Osteocyte (in vitro differentiated cells): ENCODE results near the gene COL27A1. TPM values are rescaled to one million over a fixed set of nuclear protein-coding genes. Genes with fewer than 3 reads are reported as not detected.

ENCODE experiments used
- DNase-seq: peaks from one replicate; pipeline ENCODE4 v3.0.0; 2021; ENCODE audit warnings: mixed read lengths; ENCODE audit not compliant: unreplicated experiment; ENCODE audit errors: extremely low spot score
- H3K27ac Mint-ChIP-seq: one replicate; pipeline ENCODE4 v1.8.0; 2021; ENCODE audit warnings: mild to moderate bottlenecking, mixed read lengths; ENCODE audit not compliant: unreplicated experiment
- H3K27me3 Mint-ChIP-seq: one replicate; pipeline ENCODE4 v1.8.0; 2021; ENCODE audit warnings: mixed read lengths; ENCODE audit not compliant: unreplicated experiment
- H3K36me3 Mint-ChIP-seq: one replicate; pipeline ENCODE4 v1.8.0; 2021; ENCODE audit warnings: mixed read lengths; ENCODE audit not compliant: unreplicated experiment
- H3K4me1 Mint-ChIP-seq: one replicate; pipeline ENCODE4 v1.8.0; 2021; ENCODE audit warnings: mixed read lengths; ENCODE audit not compliant: unreplicated experiment
- H3K4me3 Mint-ChIP-seq: one replicate; pipeline ENCODE4 v1.8.0; 2021; ENCODE audit warnings: mild to moderate bottlenecking, moderate library complexity, mixed read lengths; ENCODE audit not compliant: unreplicated experiment
- H3K9me3 Mint-ChIP-seq: one replicate; pipeline ENCODE4 v1.8.0; 2021; ENCODE audit warnings: mixed read lengths; ENCODE audit not compliant: unreplicated experiment
- CTCF ChIP-seq: fragments of 200-600 bp; sonication (generic); IDR thresholded peaks from 2 replicates; pipeline ENCODE4 v1.5.0; 2021; ENCODE audit warnings: antibody characterized with exemption, mild to moderate bottlenecking, moderate library complexity
- total RNA-seq: library from RNA; stranded (reverse); gene quantifications from 2 replicates; pipeline ENCODE4 v1.2.1, GENCODE V29; 2021

Gene COL27A1
- total RNA-seq, 1 donor from 2014 or later: 44.4 TPM

GRCh38 chr9:114140850-114141249 lies 14.5 kb upstream of the COL27A1 start:
- Mint-ChIP-seq H3K36me3 (no peaks in the 10 kb centered on the region), H3K4me3 (no peak overlapping the region), H3K27ac (no peak overlapping the region), H3K4me1 (no peaks in the 10 kb centered on the region), H3K27me3 (peaks cover 51% of the 10 kb centered on the region), H3K9me3 (no peaks in the 10 kb centered on the region)
- TF ChIP-seq CTCF: no peak
- no peak for DNase-seq

GRCh38 chr9:114141553-114142402 lies 13.6 kb upstream of the COL27A1 start:
- Mint-ChIP-seq H3K36me3 (no peaks in the 10 kb centered on the region), H3K9me3 (no peaks in the 10 kb centered on the region), H3K4me3 (no peak overlapping the region), H3K4me1 (no peaks in the 10 kb centered on the region), H3K27me3 (peaks cover 56% of the 10 kb centered on the region), H3K27ac (no peak overlapping the region)
- no peak for DNase-seq
- no peak for TF ChIP-seq CTCF

- H3K36me3 Mint-ChIP-seq: no peaks in the 10 kb centered on the region
- H3K27ac Mint-ChIP-seq: no peak overlapping the region
- no peak for DNase-seq
- no peaks in the 10 kb centered on the region for H3K4me1 Mint-ChIP-seq
- peaks cover 51% of the 10 kb centered on the region for H3K27me3 Mint-ChIP-seq
- no peak overlapping the region for H3K4me3 Mint-ChIP-seq
- no peaks in the 10 kb centered on the region for H3K9me3 Mint-ChIP-seq
- TF ChIP-seq CTCF: no peak
Measured at GRCh38 chr9:114143234-114143633, 12.1 kb upstream of the COL27A1 start.

GRCh38 chr9:114146735-114147134 lies 8.6 kb upstream of the COL27A1 start:
- no peaks in the 10 kb centered on the region for H3K9me3 Mint-ChIP-seq
- no peak overlapping the region for H3K4me3 Mint-ChIP-seq
- peaks cover 31% of the 10 kb centered on the region for H3K27me3 Mint-ChIP-seq
- TF ChIP-seq CTCF: no peak
- peaks cover 6% of the 10 kb centered on the region for H3K4me1 Mint-ChIP-seq
- DNase-seq: no peak
- no peak overlapping the region for H3K27ac Mint-ChIP-seq
- no peaks in the 10 kb centered on the region for H3K36me3 Mint-ChIP-seq

GRCh38 chr9:114149181-114149580 lies 6.2 kb upstream of the COL27A1 start:
- Mint-ChIP-seq H3K27ac (no peak overlapping the region), H3K27me3 (peaks cover 18% of the 10 kb centered on the region), H3K4me3 (no peak overlapping the region), H3K4me1 (peaks cover 6% of the 10 kb centered on the region), H3K36me3 (no peaks in the 10 kb centered on the region), H3K9me3 (no peaks in the 10 kb centered on the region)
- no peak for TF ChIP-seq CTCF
- no peak for DNase-seq
